ENCODE results near the gene FCRLB.

DNA sequence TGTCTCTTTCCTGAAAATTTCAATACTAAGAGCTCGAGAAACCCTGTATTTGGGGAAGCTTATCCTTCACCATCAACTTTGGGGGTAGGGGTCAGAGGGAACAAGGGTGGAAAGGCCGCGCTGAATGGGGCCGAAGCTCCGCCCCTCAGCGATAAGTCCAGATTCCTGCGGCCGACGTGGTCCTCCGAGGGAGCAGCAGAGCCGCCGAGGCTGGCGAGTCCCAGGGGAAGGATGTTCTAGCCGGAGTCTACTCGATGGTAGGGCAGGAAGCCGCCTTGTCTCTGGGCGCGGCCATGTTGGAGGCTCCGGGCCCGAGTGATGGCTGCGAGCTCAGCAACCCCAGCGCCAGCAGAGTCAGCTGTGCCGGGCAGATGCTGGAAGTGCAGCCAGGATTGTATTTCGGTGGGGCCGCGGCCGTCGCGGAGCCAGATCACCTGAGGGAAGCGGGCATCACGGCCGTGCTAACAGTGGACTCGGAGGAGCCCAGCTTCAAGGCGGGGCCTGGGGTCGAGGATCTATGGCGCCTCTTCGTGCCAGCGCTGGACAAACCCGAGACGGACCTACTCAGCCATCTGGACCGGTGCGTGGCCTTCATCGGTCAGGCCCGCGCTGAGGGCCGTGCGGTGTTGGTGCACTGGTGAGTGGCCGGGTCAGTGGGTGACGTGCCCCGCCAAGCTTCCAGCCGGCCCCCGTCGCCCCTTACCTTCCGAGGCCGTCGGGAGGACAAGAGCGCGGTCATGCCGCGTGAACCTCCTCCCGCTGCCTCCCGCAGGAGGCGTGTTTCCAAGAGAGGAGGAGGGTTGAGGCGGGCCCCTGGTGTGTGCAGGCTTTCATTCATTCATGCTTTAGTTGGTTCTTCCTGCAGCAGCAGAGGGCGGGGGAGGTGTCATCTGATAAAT is 28.4 kb downstream of the FCRLB start, which contains the start of gene DUSP12:
- TF ChIP-seq CTCF (IDR thresholded peaks at IDR 0.05): peak in 2 of 6 experiments; percentile 3 to 5
- TF ChIP-seq POLR2A (IDR thresholded peaks at IDR 0.05): peak in 1 of 2 donors; percentile 20
